ENCODE measurements around the gene COL7A1. TPM values are rescaled to one million over a fixed set of nuclear protein-coding genes. Genes with fewer than 3 reads are reported as not detected.
A peak's percentile ranks its signal among the peaks of the same experiment; 100 is the strongest.

Gene COL7A1
- total and polyA plus RNA-seq, 8 donors: 0.41 to 12.6 (median 1.2) TPM

GRCh38 chr3:48633743-48634142, 38.6 kb upstream of the COL7A1 start:
- TF ChIP-seq CTCF (IDR thresholded peaks at IDR 0.05): no peak
- Histone ChIP-seq H3K9me3 (no peaks in the 10 kb centered on the region), H3K27me3 (no peaks in the 10 kb centered on the region), H3K4me1 (peaks cover 0 to 6% (median 0%) of the 10 kb centered on the region in 3 donors), H3K36me3 (no peaks in the 10 kb centered on the region), H3K27ac (no peak overlapping the region), H3K4me3 (no peak overlapping the region)
- 85 to 90% methylated on average over 2 of the region's 2 CpGs for WGBS, 2 donors
- intact Hi-C loops (cut with DNase I): no loop called here
- DNase-seq (peak in 1 of 6 donors; percentile 65), ATAC-seq (no peak), FAIRE-seq (no peak)

- no peak overlapping the region for H3K27ac ChIP-seq
- H3K27me3 ChIP-seq: no peaks in the 10 kb centered on the region
- peaks cover 0 to 6% (median 0%) of the 10 kb centered on the region in 3 donors for H3K4me1 ChIP-seq
- H3K9me3 ChIP-seq: no peaks in the 10 kb centered on the region
- intact Hi-C loops (cut with DNase I): no loop called here
- ATAC-seq (no peak), DNase-seq (peak in 1 of 6 donors; percentile 65), FAIRE-seq (no peak)
- 93 to 95% methylated on average over 15 of the region's 15 CpGs for WGBS, 2 donors
- no peak for TF ChIP-seq CTCF (IDR thresholded peaks at IDR 0.05)
- no peaks in the 10 kb centered on the region for H3K36me3 ChIP-seq
- H3K4me3 ChIP-seq: no peak overlapping the region
Measured at GRCh38 chr3:48633256-48633655, 38.1 kb upstream of the COL7A1 start.

GRCh38 chr3:48631516-48632448, 36.7 kb upstream of the COL7A1 start:
- FAIRE-seq: no peak
- Histone ChIP-seq H3K36me3 (peaks cover 0 to 4% (median 0%) of the 10 kb centered on the region in 3 donors), H3K27me3 (no peaks in the 10 kb centered on the region), H3K27ac (no peak overlapping the region), H3K9me3 (no peaks in the 10 kb centered on the region), H3K4me3 (no peak overlapping the region), H3K4me1 (peaks cover 0 to 6% (median 0%) of the 10 kb centered on the region in 3 donors)
- 85 to 89% methylated on average over 22 of the region's 22 CpGs for WGBS, 2 donors
- no peak for ATAC-seq
- TF ChIP-seq CTCF (IDR thresholded peaks at IDR 0.05): no peak
- DNase-seq: peak in 1 of 6 donors; percentile 52
- intact Hi-C loops (cut with DNase I): no loop called here

GRCh38 chr3:48630833-48631232, 35.7 kb upstream of the COL7A1 start:
- no peaks in the 10 kb centered on the region for H3K27me3 ChIP-seq
- no peak overlapping the region for H3K4me3 ChIP-seq
- no peak for ATAC-seq
- H3K27ac ChIP-seq: no peak overlapping the region
- H3K9me3 ChIP-seq: no peaks in the 10 kb centered on the region
- intact Hi-C loops (cut with DNase I): no loop called here
- no peak for FAIRE-seq
- 89 to 92% methylated on average over 12 of the region's 12 CpGs for WGBS, 2 donors
- H3K36me3 ChIP-seq: peaks cover 0 to 4% (median 0%) of the 10 kb centered on the region in 3 donors
- TF ChIP-seq CTCF (IDR thresholded peaks at IDR 0.05): no peak
- H3K4me1 ChIP-seq: no peaks in the 10 kb centered on the region
- peak in 1 of 6 donors; percentile 59 for DNase-seq

GRCh38 chr3:48630407-48630806, 35.3 kb upstream of the COL7A1 start:
- Histone ChIP-seq H3K4me1 (no peaks in the 10 kb centered on the region), H3K27ac (no peak overlapping the region), H3K9me3 (no peaks in the 10 kb centered on the region), H3K27me3 (no peaks in the 10 kb centered on the region), H3K36me3 (peaks cover 0 to 4% (median 0%) of the 10 kb centered on the region in 3 donors), H3K4me3 (no peak overlapping the region)
- FAIRE-seq: no peak
- WGBS, 2 donors: 93 to 95% methylated on average over 8 of the region's 8 CpGs
- no peak for TF ChIP-seq CTCF (IDR thresholded peaks at IDR 0.05)
- peak in 1 of 6 donors; percentile 33 for DNase-seq
- ATAC-seq: no peak
- intact Hi-C loops (cut with DNase I): no loop called here

All from pancreas (tissue), 10 donors.